WERI-Rb-1 (cell line): ENCODE data around the gene HS3ST3A1.
A peak's percentile ranks its signal among the peaks of the same experiment; 100 is the strongest.

Experiments used
- DNase-seq: peaks from one replicate; pipeline ENCODE4 v3.0.0-alpha.2; 2020
- H3K27ac ChIP-seq: fragments of 250-450 bp; sonication (Bioruptor Pico); 2 replicates; pipeline ENCODE4 v1.5.1; 2020; ENCODE audit warnings: mild to moderate bottlenecking, moderate library complexity
- H3K27me3 ChIP-seq: fragments of 250-450 bp; sonication (Bioruptor Pico); 2 replicates; pipeline ENCODE4 v1.5.1; 2021; ENCODE audit warnings: mild to moderate bottlenecking, low read depth, moderate library complexity; ENCODE audit not compliant: insufficient read depth, severe bottlenecking
- H3K36me3 ChIP-seq: fragments of 250-450 bp; sonication (Bioruptor Pico); 2 replicates; pipeline ENCODE4 v1.5.1; 2020; ENCODE audit warnings: mild to moderate bottlenecking, moderate library complexity
- H3K4me3 ChIP-seq: 2 replicates; pipeline ENCODE4 v1.5.1; 2011; ENCODE audit warnings: low read depth, mild to moderate bottlenecking, control low read depth, low read length
- H3K9me3 ChIP-seq: fragments of 250-450 bp; sonication (Bioruptor Pico); 2 replicates; pipeline ENCODE4 v1.5.1; 2021; ENCODE audit warnings: mild to moderate bottlenecking, moderate library complexity; ENCODE audit not compliant: severe bottlenecking
- TF ChIP-seq, protein P1 (sequence below): IDR thresholded peaks from 2 replicates; pipeline ENCODE4 v1.5.1; 2011; ENCODE audit warnings: low read depth, mild to moderate bottlenecking, control low read depth, inconsistent platforms, low read length

Gene HS3ST3A1

DNA sequence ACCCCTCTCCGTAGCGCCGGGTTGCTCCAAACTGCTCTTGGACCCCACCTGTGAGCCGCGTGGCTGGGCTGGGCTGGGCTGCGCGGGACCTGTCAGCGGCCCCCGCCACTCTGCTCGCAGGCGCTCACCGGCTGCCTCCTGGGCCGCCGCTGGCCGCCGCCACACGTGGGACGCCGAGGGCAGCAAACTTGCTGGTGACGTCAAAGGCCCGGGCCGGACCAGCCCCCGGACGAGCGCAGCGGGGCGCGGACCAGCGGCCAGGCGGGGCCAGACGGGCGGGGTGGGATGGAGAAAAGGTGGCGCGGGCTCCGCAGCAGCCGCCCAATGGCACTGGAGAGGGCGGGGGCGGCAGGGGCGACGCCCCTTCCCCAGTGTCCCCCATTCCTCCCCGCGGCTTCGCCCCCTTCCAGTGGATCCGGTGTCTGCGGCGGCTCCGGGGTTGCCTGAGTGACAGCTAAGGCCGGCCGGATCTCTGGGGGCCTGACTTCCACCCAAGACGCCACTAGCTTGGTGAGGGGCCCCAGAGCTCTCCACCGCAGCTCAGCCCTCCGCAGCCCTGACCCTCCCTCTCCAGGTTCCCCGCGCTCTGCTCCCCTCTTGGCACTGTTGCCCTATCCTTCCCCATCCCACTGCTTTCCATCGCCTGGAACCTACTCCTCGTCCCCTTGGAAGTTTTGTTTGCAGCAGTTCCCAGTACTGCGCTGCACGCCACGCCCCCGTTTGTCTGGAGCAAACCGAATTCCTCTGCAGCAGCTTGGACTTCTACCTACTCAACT, at the start of gene HS3ST3A1:
Gene HS3ST3A1, minus strand, starts transcription at position 154 of the 776 bp plus-strand sequence. CDS start 800 bp downstream, outside the sequence.
- no peak within 1 kb of the TSS for H3K27ac ChIP-seq
- no peaks in the 10 kb centered on the region for H3K36me3 ChIP-seq
- peaks cover 8% of the 10 kb centered on the region for H3K27me3 ChIP-seq
- peak within 1 kb of the TSS; percentile 63 for H3K4me3 ChIP-seq
- H3K9me3 ChIP-seq = no peaks in the 10 kb centered on the region
- DNase-seq = peak; percentile 71
- TF ChIP-seq, protein P1, sequence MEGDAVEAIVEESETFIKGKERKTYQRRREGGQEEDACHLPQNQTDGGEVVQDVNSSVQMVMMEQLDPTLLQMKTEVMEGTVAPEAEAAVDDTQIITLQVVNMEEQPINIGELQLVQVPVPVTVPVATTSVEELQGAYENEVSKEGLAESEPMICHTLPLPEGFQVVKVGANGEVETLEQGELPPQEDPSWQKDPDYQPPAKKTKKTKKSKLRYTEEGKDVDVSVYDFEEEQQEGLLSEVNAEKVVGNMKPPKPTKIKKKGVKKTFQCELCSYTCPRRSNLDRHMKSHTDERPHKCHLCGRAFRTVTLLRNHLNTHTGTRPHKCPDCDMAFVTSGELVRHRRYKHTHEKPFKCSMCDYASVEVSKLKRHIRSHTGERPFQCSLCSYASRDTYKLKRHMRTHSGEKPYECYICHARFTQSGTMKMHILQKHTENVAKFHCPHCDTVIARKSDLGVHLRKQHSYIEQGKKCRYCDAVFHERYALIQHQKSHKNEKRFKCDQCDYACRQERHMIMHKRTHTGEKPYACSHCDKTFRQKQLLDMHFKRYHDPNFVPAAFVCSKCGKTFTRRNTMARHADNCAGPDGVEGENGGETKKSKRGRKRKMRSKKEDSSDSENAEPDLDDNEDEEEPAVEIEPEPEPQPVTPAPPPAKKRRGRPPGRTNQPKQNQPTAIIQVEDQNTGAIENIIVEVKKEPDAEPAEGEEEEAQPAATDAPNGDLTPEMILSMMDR = no peak

DNA sequence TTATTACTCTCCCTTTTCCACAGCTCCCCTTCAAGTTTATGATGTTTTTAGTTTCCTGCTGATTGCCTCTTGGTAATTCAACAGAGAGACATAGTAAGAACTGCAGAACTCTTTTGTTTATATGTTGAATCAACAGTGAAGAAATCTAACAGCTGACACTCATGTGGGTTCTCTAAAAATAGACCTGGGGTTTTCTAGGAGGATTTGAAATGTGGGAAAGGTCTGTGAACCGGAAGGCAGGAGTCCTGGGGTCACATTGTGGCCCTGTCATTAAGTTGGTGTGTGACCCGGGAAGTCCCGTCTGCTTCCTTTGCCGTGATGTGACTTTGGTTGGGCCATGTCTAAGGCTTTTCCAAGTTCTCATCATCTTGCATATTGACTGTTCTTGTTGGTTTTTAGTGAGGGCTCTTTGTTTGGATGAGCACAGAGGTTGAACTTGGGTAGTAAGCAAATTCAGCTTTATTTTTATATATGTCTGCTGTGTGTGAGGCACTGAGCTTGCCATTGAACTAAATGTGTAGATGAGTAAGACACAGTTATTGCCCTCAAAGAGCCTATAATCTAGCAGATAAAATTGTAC, 48.5 kb upstream of the HS3ST3A1 start:
- no peak overlapping the region for H3K27ac ChIP-seq
- no peaks in the 10 kb centered on the region for H3K9me3 ChIP-seq
- no peaks in the 10 kb centered on the region for H3K27me3 ChIP-seq
- TF ChIP-seq, protein P1 = no peak
- H3K4me3 ChIP-seq = no peak overlapping the region
- no peaks in the 10 kb centered on the region for H3K36me3 ChIP-seq
- no peak for DNase-seq

DNA sequence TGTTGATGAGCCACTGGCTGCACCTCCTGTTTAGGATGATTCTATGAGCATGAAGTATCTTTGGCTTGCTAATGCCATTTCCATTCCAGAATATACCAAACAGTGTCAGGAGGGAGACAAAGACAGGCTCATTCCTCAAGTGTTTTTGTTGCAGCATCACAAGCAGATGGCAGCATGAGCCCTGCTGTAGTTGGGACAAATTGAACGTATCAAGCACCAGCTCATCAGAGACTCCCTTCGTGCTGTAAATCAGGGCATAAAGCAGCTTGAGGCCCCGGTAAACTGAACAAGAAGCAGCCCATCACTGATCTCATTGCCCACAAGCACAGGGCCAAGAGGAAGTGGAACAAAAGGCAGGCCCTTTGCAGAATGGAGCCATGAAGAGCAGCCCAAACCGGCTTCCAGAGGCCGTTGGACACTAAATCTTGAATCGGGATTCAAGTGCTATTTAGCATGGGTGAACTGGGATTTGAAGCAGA, 45.9 kb upstream of the HS3ST3A1 start:
- Histone ChIP-seq H3K4me3 (no peak overlapping the region), H3K36me3 (no peaks in the 10 kb centered on the region), H3K9me3 (no peaks in the 10 kb centered on the region), H3K27ac (no peak overlapping the region), H3K27me3 (no peaks in the 10 kb centered on the region)
- DNase-seq = no peak
- TF ChIP-seq, protein P1 = no peak

DNA sequence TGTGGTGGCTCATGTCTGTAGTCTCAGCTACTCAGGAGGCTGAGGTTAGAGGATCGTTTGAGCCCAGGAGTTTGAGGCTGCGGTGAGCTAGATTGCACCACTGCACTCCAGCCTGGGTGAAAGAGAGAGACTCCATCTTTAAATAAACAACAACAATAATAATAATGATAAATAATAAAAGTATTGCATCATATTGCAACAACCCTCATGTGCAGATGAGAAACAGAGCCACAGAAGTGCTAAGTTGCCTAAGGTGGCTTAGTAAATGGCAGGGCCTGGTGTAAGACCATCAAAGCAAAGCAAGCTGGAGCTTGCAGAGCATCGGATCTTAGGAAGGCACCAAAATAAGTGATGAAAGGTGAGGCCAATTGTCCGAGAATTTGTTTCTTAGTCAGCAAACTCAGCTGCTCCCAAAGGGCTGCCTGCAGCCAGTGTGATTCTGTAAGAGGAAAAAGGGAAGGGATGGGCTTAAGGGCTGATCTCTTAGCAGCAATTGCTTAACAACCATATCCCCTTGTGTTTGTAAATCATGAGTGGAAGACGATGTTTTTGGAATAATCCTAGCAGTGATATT, 45.3 kb upstream of the HS3ST3A1 start:
- TF ChIP-seq, protein P1 = no peak
- Histone ChIP-seq H3K4me3 (no peak overlapping the region), H3K27ac (no peak overlapping the region), H3K9me3 (no peaks in the 10 kb centered on the region), H3K27me3 (no peaks in the 10 kb centered on the region), H3K36me3 (no peaks in the 10 kb centered on the region)
- no peak for DNase-seq

DNA sequence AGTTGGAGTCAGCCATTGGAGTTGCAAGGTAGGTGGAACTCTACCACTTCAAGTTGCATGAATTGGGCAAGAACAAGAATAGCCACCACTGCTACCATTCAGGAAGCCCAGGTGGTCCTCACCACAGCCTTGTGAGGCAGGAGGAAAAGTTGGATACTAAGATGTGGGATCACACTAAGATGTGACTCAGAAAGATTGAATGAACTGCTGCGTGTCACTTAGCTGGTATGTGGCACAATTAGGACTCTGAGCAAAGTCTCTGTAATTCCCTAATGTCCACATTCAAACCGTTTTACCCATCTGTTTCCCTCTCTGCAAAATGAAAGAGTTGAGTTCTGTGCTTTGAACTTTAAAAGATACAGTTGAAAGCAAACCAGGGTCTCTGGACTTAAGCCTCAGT, 44.7 kb upstream of the HS3ST3A1 start:
- H3K36me3 ChIP-seq = no peaks in the 10 kb centered on the region
- H3K27me3 ChIP-seq = no peaks in the 10 kb centered on the region
- H3K4me3 ChIP-seq = no peak overlapping the region
- DNase-seq = no peak
- no peak overlapping the region for H3K27ac ChIP-seq
- H3K9me3 ChIP-seq = no peaks in the 10 kb centered on the region
- TF ChIP-seq, protein P1 = no peak
